K562 (cell line): ENCODE results near the gene APC. TPM values are rescaled to one million over a fixed set of nuclear protein-coding genes. Genes with fewer than 3 reads are reported as not detected.
A peak's percentile ranks its signal among the peaks of the same experiment; 100 is the strongest.

Source experiments
- ATF7 ChIP-seq: fragments of 450-650 bp; IDR thresholded peaks from 2 replicates; pipeline ENCODE4 v1.7.1; 2014; ENCODE audit warnings: mild to moderate bottlenecking, moderate library complexity
- E2F5 ChIP-seq: sonication (generic); formaldehyde crosslinking; IDR thresholded peaks from 2 replicates; pipeline ENCODE4 v1.8.0; 2022; ENCODE audit warnings: mild to moderate bottlenecking, missing genetic modification reagents
- HNRNPLL ChIP-seq: fragments of 200-400 bp; formaldehyde crosslinking; IDR thresholded peaks from 2 replicates; pipeline ENCODE4 v1.6.1; 2017; ENCODE audit warnings: low read length, low read depth, mild to moderate bottlenecking; ENCODE audit not compliant: poor library complexity, severe bottlenecking
- HNRNPUL1 ChIP-seq: fragments of 200-400 bp; formaldehyde crosslinking; IDR thresholded peaks from 2 replicates; pipeline ENCODE4 v1.6.1; 2017; ENCODE audit warnings: low read length
- JUNB ChIP-seq: fragments of 450-650 bp; formaldehyde crosslinking; conservative IDR thresholded peaks from 2 replicates; pipeline ENCODE4 v1.4.0; 2020; ENCODE audit warnings: mild to moderate bottlenecking
- MXI1 ChIP-seq: IDR thresholded peaks from 2 replicates; pipeline ENCODE4 v1.6.1; 2011; ENCODE audit warnings: low read depth, mild to moderate bottlenecking, improper control_type of control experiment, low read length
- NFXL1 ChIP-seq: fragments of 450-650 bp; formaldehyde crosslinking; IDR thresholded peaks from 2 replicates; pipeline ENCODE4 v1.4.0; 2021; ENCODE audit warnings: mild to moderate bottlenecking
- PURB ChIP-seq: sonication (generic); formaldehyde crosslinking; IDR thresholded peaks from 2 replicates; pipeline ENCODE4 v1.9.0; 2021; ENCODE audit warnings: low read depth, mild to moderate bottlenecking, missing genetic modification reagents
- PYGO2 ChIP-seq: fragments of 450-650 bp; IDR thresholded peaks from 2 replicates; pipeline ENCODE4 v1.6.1; 2016; ENCODE audit warnings: mild to moderate bottlenecking, missing genetic modification characterization, moderate library complexity, missing compliant biosample characterization
- ZBED1 ChIP-seq: IDR thresholded peaks from 2 replicates; pipeline ENCODE4 v1.6.1; 2014
- ZNF121 ChIP-seq: sonication (generic); formaldehyde crosslinking; conservative IDR thresholded peaks from 2 replicates; pipeline ENCODE4 v1.8.0; 2022; ENCODE audit warnings: missing genetic modification reagents
- ZNF140 ChIP-seq: fragments of 250-450 bp; sonication (Bioruptor Pico); IDR thresholded peaks from 2 replicates; pipeline ENCODE4 v1.8.0; 2021; ENCODE audit warnings: moderate library complexity, mild to moderate bottlenecking, inconsistent platforms
- ZNF780A ChIP-seq: fragments of 250-450 bp; sonication (Bioruptor Pico); IDR thresholded peaks from 2 replicates; pipeline ENCODE4 v1.5.0; 2021; ENCODE audit warnings: mild to moderate bottlenecking
- ZNF785 ChIP-seq: fragments of 250-450 bp; sonication (Bioruptor Pico); IDR thresholded peaks from 2 replicates; pipeline ENCODE4 v1.4.0; 2020; ENCODE audit warnings: mild to moderate bottlenecking
- polyA plus RNA-seq, 8 experiments: library from polyadenylated mRNA; depleted of rRNA in 4 of 8; stranded (reverse) in 5 of 8; unstranded in 3 of 8; fragments of >200 nt; fragmentation: Nextera tagmentation in 2 of 8; fragmentation: Illumina TruSeq in 1 of 8; extraction: Ambion mirVana in 2 of 8; extraction: Trizol in 1 of 8; gene quantifications; 2 replicates each; pipeline versions ENCODE4 v1.2.1 to v1.2.3, GENCODE V29; 2011 to 2014; ENCODE audit warnings: inconsistent platforms in 1 of 8, missing spikeins in 1 of 8
- total RNA-seq, 7 experiments: library from RNA; depleted of rRNA in 6 of 7; stranded (reverse); fragments of >200 nt in 6 of 7; fragmentation: Illumina TruSeq in 2 of 7; extraction: Trizol in 2 of 7; gene quantifications; 2 replicates each; pipeline versions ENCODE4 v1.2.1 to v1.2.3, GENCODE V29; 2011 to 2021; ENCODE audit warnings: low replicate concordance in 1 of 7
- TF ChIP-seq, protein P1 (sequence below): fragments of 200-800 bp; sonication (Bioruptor generic); IDR thresholded peaks from 2 replicates; pipeline ENCODE4 v1.6.1; 2017; ENCODE audit warnings: missing genetic modification characterization, missing compliant biosample characterization
- TF ChIP-seq, protein P2 (sequence below): sonication (generic); formaldehyde crosslinking; IDR thresholded peaks from 2 replicates; pipeline ENCODE4 v1.8.1; 2023; ENCODE audit warnings: mild to moderate bottlenecking, missing genetic modification reagents, moderate library complexity
- TF ChIP-seq, protein P3 (sequence below): fragments of 150-350 bp; IDR thresholded peaks from 2 replicates; pipeline ENCODE4 v1.6.1; 2014; ENCODE audit warnings: low read depth, mild to moderate bottlenecking, low read length, borderline replicate concordance
- TF ChIP-seq, protein P4 (sequence below): fragments of 250-450 bp; sonication (Bioruptor Pico); IDR thresholded peaks from 2 replicates; pipeline ENCODE4 v1.5.0; 2021; ENCODE audit warnings: mild to moderate bottlenecking, borderline replicate concordance

APC gene
- total and polyA plus RNA-seq, 9 of the 15 experiments (the other 6 are each of a cell fraction or from before 2014, with no cell fraction given) = 5.7 to 29.5 (median 15.4) TPM

DNA sequence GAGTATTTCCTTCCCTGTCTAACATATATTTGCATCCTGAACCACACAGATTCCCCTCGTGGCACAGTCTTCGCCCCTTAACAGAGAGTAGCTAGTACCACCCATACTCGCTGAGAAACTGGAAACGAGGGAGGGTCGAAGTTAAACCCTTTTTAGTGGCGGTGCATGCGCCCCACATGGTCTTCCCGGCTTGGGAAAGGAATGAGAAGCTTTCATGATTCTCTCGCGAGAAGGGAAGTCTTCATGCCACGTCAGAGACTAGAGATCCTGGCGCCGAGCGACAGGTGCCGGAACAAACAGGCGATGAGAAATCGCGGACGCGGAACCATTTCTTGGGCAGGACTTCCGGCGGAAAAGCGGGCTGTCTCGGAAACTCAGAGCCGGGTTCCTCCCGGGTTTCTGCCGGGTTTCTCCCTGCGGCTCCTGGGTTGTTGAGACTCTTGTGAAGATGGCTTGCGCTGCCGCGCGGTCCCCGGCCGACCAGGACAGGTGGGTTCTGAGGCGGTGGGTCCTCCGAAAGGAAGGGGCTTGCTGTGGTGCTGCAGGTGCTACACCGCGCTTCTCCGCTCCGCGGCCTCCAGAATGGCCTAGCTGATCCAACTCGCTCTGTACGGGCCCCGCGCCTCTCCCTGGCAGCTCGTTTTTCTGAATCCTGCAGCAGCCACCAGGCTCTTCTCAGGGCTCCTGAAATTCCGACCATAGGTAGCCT, 123.4 kb downstream of the APC start, which contains the start of gene SRP19 (continued):
- TF ChIP-seq, protein P1, sequence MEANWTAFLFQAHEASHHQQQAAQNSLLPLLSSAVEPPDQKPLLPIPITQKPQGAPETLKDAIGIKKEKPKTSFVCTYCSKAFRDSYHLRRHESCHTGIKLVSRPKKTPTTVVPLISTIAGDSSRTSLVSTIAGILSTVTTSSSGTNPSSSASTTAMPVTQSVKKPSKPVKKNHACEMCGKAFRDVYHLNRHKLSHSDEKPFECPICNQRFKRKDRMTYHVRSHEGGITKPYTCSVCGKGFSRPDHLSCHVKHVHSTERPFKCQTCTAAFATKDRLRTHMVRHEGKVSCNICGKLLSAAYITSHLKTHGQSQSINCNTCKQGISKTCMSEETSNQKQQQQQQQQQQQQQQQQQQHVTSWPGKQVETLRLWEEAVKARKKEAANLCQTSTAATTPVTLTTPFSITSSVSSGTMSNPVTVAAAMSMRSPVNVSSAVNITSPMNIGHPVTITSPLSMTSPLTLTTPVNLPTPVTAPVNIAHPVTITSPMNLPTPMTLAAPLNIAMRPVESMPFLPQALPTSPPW (CRISPR knock-in tag) = no peak; the same call in 1 of the 2 replicates
- no peak for TF ChIP-seq ZNF121 (CRISPR knock-in tag)
- peak; percentile 86 for TF ChIP-seq ATF7
- no peak for TF ChIP-seq HNRNPUL1
- peak; percentile 25 for TF ChIP-seq HNRNPLL
- no peak for TF ChIP-seq JUNB (CRISPR knock-in tag)
- TF ChIP-seq, protein P2, sequence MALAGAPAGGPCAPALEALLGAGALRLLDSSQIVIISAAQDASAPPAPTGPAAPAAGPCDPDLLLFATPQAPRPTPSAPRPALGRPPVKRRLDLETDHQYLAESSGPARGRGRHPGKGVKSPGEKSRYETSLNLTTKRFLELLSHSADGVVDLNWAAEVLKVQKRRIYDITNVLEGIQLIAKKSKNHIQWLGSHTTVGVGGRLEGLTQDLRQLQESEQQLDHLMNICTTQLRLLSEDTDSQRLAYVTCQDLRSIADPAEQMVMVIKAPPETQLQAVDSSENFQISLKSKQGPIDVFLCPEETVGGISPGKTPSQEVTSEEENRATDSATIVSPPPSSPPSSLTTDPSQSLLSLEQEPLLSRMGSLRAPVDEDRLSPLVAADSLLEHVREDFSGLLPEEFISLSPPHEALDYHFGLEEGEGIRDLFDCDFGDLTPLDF (CRISPR knock-in tag) = peak; percentile 92
- TF ChIP-seq ZNF780A (CRISPR knock-in tag) = no peak
- TF ChIP-seq MXI1 = no peak; the same call in 1 of the 2 replicates
- TF ChIP-seq PYGO2 = no peak
- peak; percentile 92; the same call in 1 of the 2 replicates for TF ChIP-seq E2F5 (CRISPR knock-in tag)
- peak; percentile 33; the same call in 1 of the 2 replicates for TF ChIP-seq ZBED1
- TF ChIP-seq, protein P3, sequence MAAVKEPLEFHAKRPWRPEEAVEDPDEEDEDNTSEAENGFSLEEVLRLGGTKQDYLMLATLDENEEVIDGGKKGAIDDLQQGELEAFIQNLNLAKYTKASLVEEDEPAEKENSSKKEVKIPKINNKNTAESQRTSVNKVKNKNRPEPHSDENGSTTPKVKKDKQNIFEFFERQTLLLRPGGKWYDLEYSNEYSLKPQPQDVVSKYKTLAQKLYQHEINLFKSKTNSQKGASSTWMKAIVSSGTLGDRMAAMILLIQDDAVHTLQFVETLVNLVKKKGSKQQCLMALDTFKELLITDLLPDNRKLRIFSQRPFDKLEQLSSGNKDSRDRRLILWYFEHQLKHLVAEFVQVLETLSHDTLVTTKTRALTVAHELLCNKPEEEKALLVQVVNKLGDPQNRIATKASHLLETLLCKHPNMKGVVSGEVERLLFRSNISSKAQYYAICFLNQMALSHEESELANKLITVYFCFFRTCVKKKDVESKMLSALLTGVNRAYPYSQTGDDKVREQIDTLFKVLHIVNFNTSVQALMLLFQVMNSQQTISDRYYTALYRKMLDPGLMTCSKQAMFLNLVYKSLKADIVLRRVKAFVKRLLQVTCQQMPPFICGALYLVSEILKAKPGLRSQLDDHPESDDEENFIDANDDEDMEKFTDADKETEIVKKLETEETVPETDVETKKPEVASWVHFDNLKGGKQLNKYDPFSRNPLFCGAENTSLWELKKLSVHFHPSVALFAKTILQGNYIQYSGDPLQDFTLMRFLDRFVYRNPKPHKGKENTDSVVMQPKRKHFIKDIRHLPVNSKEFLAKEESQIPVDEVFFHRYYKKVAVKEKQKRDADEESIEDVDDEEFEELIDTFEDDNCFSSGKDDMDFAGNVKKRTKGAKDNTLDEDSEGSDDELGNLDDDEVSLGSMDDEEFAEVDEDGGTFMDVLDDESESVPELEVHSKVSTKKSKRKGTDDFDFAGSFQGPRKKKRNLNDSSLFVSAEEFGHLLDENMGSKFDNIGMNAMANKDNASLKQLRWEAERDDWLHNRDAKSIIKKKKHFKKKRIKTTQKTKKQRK = no peak
- no peak for TF ChIP-seq NFXL1 (CRISPR knock-in tag)
- no peak for TF ChIP-seq ZNF140
- TF ChIP-seq, protein P4, sequence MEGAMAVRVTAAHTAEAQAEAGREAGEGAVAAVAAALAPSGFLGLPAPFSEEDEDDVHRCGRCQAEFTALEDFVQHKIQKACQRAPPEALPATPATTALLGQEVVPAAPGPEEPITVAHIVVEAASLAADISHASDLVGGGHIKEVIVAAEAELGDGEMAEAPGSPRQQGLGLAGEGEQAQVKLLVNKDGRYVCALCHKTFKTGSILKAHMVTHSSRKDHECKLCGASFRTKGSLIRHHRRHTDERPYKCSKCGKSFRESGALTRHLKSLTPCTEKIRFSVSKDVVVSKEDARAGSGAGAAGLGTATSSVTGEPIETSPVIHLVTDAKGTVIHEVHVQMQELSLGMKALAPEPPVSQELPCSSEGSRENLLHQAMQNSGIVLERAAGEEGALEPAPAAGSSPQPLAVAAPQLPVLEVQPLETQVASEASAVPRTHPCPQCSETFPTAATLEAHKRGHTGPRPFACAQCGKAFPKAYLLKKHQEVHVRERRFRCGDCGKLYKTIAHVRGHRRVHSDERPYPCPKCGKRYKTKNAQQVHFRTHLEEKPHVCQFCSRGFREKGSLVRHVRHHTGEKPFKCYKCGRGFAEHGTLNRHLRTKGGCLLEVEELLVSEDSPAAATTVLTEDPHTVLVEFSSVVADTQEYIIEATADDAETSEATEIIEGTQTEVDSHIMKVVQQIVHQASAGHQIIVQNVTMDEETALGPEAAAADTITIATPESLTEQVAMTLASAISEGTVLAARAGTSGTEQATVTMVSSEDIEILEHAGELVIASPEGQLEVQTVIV = no peak
- no peak for TF ChIP-seq PURB (CRISPR knock-in tag)
- no peak for TF ChIP-seq ZNF785
